GM21529 (cell line): ENCODE results near the gene DNASE2B.

ENCODE experiments used
- ATAC-seq: cut with Tn5 transposase; IDR thresholded peaks from one replicate; pipeline ENCODE4 v1.9.1; 2021; ENCODE audit not compliant: unreplicated experiment

The DNASE2B gene

GRCh38 chr1:84398175-84399155 lies at the start of gene DNASE2B:
Gene DNASE2B (plus strand): TSS chr1:84398484. CDS start chr1:84398565, 81 bp downstream.
- no peak for ATAC-seq

GRCh38 chr1:84348759-84349158 lies 49.5 kb upstream of the DNASE2B start:
- ATAC-seq: no peak

- ATAC-seq: no peak
Observed at GRCh38 chr1:84350104-84350503, 48.2 kb upstream of the DNASE2B start.

- no peak for ATAC-seq
Observed at GRCh38 chr1:84350550-84350949, 47.7 kb upstream of the DNASE2B start.

- no peak for ATAC-seq
Observed at GRCh38 chr1:84352298-84353106, 45.8 kb upstream of the DNASE2B start.

GRCh38 chr1:84353695-84354094 lies 44.6 kb upstream of the DNASE2B start:
- ATAC-seq: no peak

GRCh38 chr1:84355556-84355955 lies 42.7 kb upstream of the DNASE2B start:
- no peak for ATAC-seq

GRCh38 chr1:84356881-84357280 lies 41.4 kb upstream of the DNASE2B start:
- no peak for ATAC-seq

- ATAC-seq: no peak
Observed at GRCh38 chr1:84358695-84359094, 39.6 kb upstream of the DNASE2B start.

GRCh38 chr1:84360316-84360715 lies 38.0 kb upstream of the DNASE2B start:
- no peak for ATAC-seq

GRCh38 chr1:84361796-84362195 lies 36.5 kb upstream of the DNASE2B start:
- no peak for ATAC-seq

GRCh38 chr1:84363019-84363418 lies 35.3 kb upstream of the DNASE2B start:
- ATAC-seq: no peak

- ATAC-seq: no peak
Observed at GRCh38 chr1:84363622-84364021, 34.7 kb upstream of the DNASE2B start.

- no peak for ATAC-seq
Observed at GRCh38 chr1:84365225-84366221, 32.8 kb upstream of the DNASE2B start.

- no peak for ATAC-seq
Observed at GRCh38 chr1:84366786-84367185, 31.5 kb upstream of the DNASE2B start.

GRCh38 chr1:84367219-84367618 lies 31.1 kb upstream of the DNASE2B start:
- ATAC-seq: no peak

GRCh38 chr1:84368441-84368840 lies 29.8 kb upstream of the DNASE2B start:
- no peak for ATAC-seq

- no peak for ATAC-seq
Observed at GRCh38 chr1:84370266-84370665, 28.0 kb upstream of the DNASE2B start.

- ATAC-seq: no peak
Observed at GRCh38 chr1:84370831-84371394, 27.4 kb upstream of the DNASE2B start.

- no peak for ATAC-seq
Observed at GRCh38 chr1:84373436-84374141, 24.7 kb upstream of the DNASE2B start.
